Muscle layer of duodenum (tissue), 2 donors: ENCODE results near the gene CLIC3.
A peak's percentile ranks its signal among the peaks of the same experiment; 100 is the strongest.

Experiments
- H3K27ac ChIP-seq: one replicate; pipeline ENCODE4 v1.7.0; 2013; ENCODE audit warnings: mild to moderate bottlenecking, low read length
- H3K27me3 ChIP-seq: one replicate; pipeline ENCODE4 v1.7.0; 2013; ENCODE audit warnings: low read depth, mild to moderate bottlenecking, control low read depth, low read length
- H3K36me3 ChIP-seq, 2 donors: one replicate each; pipeline ENCODE4 v1.7.0; 2013; ENCODE audit warnings: low read length in 2 of 2, control low read depth in 1 of 2, mild to moderate bottlenecking in 1 of 2; ENCODE audit not compliant: insufficient read depth in 2 of 2, control insufficient read depth in 1 of 2
- H3K4me1 ChIP-seq, 2 donors: one replicate each; pipeline ENCODE4 v1.7.0; 2013; ENCODE audit warnings: low read length in 2 of 2, mild to moderate bottlenecking in 2 of 2, control low read depth in 1 of 2, moderate library complexity in 1 of 2; ENCODE audit not compliant: insufficient read depth in 2 of 2, control insufficient read depth in 1 of 2
- H3K4me3 ChIP-seq, 2 donors: one replicate each; pipeline ENCODE4 v1.7.0; 2013; ENCODE audit warnings: low read length in 2 of 2, low read depth in 1 of 2, mild to moderate bottlenecking in 1 of 2
- H3K9me3 ChIP-seq, 2 donors: one replicate each; pipeline ENCODE4 v1.7.0; 2013; ENCODE audit warnings: low read length in 2 of 2, control low read depth in 1 of 2, mild to moderate bottlenecking in 1 of 2; ENCODE audit not compliant: control insufficient read depth in 1 of 2
- donor health status: healthy.

CLIC3 gene

DNA sequence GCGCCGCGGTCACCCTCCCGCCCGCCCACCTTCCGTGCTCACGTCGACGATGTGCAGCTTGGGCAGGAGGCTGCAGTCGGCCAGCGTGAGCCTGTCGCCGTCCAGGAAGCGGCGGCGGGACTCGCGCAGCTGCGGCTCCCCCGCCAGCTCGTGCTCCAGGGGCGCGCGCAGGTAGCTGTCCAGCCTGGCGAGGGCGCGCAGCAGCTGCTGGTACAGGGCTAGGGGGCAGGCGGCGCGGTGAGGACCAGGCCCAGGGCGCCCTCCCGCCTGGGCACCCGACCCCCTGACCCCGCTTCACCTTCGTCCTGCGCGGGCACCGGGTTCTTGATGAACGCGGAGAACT is 1.5 kb downstream of the CLIC3 start:
- Histone ChIP-seq H3K27me3 (peaks cover 5% of the 10 kb centered on the region), H3K4me3 (no peak overlapping the region), H3K4me1 (peaks cover 0 to 36% of the 10 kb centered on the region in 2 donors), H3K27ac (no peak overlapping the region), H3K36me3 (peaks cover 0 to 7% of the 10 kb centered on the region in 2 donors), H3K9me3 (no peaks in the 10 kb centered on the region)

DNA sequence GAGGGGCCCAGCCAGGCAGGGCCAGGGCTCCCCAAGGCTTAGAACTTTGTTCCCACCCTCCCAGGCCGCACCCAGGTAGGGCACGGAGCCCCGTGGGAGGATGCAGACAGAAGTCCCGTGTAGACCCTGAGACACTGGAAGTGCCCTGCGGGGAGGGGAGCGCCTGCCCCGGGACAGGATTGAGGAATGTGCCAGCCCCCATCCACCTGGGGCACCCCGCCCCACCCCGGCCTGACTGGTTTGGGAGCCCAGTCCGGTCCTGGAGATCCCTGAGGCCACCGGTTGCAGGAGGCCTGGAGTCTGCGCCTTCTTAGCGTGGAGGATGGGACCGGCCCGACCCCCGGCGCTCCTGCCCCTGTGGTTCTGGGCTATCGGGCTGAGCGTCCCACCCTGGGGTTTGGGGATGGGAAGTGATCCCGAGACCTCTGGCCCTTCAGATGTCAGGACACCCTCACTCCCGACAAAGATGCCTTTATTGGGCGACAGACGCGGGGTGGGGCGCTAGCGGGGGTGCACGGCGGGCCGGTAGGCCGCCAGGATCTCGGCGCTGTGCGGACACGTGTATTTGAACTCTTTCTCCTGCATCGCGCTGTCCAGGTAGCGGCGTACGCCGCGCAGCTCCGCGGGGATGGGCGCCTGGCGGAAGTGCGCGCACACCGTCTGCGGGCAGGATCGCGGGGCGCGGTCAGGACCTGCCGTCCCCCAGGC is 2.0 kb downstream of the CLIC3 start:
- Histone ChIP-seq H3K27me3 (peaks cover 5% of the 10 kb centered on the region), H3K9me3 (no peaks in the 10 kb centered on the region), H3K27ac (no peak overlapping the region), H3K4me1 (peaks cover 0 to 36% of the 10 kb centered on the region in 2 donors), H3K36me3 (peaks cover 0 to 7% of the 10 kb centered on the region in 2 donors), H3K4me3 (no peak overlapping the region)

DNA sequence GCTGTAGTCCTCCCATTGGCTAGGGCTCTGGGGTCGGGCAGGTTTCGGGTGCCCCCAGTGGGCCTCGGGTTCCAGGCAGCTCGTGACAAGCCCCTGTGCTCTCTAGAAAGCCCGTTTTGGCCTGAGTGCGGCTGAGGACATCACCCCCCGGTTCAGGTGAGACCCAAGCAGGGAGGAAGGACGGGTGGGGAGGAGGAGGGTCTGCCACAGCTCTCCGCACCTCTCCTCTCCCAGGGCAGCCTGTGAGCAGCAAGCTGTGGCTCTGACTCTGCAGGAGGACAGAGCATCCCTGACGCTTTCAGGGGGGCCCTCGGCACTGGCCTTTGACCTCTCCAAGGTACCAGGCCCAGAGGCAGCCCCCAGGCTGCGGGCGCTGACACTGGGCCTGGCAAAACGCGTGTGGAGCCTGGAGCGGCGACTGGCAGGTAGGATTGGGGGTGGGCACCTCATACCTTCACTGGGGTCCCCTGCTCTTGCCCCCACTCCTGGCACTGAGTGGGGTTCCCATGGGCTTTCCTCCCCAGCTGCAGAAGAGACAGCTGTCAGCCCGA is 3.5 kb downstream of the CLIC3 start:
- H3K27me3 ChIP-seq = peaks cover 5% of the 10 kb centered on the region
- peaks cover 0 to 36% of the 10 kb centered on the region in 2 donors for H3K4me1 ChIP-seq
- peaks cover 0 to 7% of the 10 kb centered on the region in 2 donors for H3K36me3 ChIP-seq
- peak overlapping the region; percentile 68 to 69 for H3K4me3 ChIP-seq
- peak overlapping the region; percentile 16 for H3K27ac ChIP-seq
- H3K9me3 ChIP-seq = no peaks in the 10 kb centered on the region

DNA sequence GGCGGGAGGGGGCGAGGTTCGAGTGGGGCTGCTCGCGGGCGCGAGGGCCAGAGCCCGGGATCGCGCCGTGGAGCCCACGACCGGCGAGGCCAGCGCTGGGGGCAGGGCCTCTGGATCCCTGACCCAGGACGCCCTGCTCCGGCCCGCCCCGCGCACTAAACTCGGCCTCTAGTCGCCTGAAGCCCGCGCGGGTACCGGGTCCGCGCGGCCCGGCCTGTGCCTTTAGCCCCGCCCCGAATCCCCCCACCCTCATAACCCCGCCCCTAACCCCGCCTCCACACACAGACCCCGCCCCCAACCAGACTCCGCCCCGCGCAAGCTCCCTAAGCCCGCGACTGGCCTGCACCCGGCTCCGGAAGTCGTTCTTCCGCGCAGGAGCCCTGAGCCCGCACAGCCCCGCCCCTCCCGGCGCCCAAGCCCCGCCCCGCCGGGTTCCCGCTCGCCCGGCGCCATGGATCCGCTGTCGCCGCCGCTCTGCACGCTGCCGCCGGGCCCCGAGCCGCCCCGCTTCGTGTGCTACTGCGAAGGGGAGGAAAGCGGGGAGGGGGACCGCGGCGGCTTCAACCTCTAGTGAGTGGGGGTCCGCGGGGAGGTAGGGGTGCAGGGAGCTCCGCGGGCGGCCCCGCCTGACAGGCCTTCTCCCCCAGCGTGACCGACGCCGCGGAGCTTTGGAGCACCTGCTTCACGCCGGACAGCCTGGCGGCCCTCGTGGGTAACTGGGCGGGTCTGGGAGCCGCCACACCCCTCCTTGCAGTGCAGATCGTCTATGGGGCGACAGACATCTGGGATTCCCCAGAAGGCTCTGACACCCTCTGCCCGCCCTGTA is 4.2 kb downstream of the CLIC3 start, which contains the start of gene PAXX:
TSS of gene PAXX (plus strand) at position 430 of the 826 bp plus-strand sequence. CDS start at position 452, 22 bp downstream.
- Histone ChIP-seq H3K36me3 (peaks cover 0 to 7% of the 10 kb centered on the region in 2 donors), H3K4me3 (peak within 1 kb of the TSS; percentile 68 to 69), H3K9me3 (no peaks in the 10 kb centered on the region), H3K27ac (peak within 1 kb of the TSS; percentile 16), H3K4me1 (peaks cover 0 to 36% of the 10 kb centered on the region in 2 donors), H3K27me3 (peaks cover 5% of the 10 kb centered on the region)

DNA sequence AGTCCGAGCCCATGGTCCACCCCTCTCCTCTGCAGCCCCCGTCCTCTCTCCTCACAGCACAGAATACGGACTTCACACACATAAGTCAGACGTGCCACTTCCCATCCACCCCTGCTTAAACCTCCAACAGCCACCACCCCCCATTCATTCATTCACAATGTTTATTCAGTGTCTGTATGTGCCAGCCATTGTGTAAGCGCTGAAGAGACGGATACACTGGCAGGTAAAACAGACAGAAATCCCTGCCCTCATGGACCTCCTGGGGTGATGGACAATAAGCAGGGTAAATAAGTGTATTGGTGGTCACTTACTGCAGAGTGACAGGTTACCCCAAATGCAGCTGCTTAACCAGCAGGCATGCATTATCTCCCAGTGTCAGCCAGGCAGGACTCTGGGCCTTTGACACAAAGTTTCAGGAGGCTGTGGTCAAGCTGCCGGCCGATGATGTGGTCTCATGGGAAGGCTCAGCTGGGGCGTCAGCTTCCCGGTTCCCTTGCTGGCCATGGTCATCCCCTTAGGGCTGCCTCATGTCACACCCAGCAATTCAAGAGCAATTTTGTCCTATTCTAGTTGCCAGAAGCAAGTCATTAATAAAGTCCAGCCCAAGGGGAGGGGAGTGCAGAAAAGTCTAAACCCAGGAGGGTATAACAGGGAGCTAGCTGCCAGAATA is 6.0 kb downstream of the CLIC3 start:
- H3K27ac ChIP-seq = no peak overlapping the region
- peaks cover 5% of the 10 kb centered on the region for H3K27me3 ChIP-seq
- no peak overlapping the region for H3K4me3 ChIP-seq
- no peaks in the 10 kb centered on the region for H3K9me3 ChIP-seq
- H3K4me1 ChIP-seq = peaks cover 0 to 21% of the 10 kb centered on the region in 2 donors
- H3K36me3 ChIP-seq = peaks cover 0 to 7% of the 10 kb centered on the region in 2 donors

DNA sequence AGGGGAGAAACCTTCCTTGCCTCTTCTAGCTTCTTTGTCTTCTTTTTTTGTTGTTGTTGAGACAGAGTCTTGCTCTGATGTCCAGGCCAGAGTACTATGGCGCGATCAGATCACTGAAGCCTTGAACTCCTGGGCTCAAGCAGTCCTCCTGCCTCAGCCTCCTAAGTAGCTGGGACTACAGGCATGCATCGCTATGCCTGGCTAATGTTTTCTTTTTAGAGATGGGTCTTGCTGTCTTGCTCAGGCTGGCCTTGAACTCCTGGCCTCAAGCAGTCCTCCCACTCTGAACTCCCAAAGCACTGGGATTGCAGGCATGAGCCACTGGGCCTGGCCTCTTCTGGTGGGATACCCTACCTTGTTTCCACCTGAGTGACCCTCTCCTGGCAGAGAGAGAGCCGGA is 7.5 kb downstream of the CLIC3 start:
- H3K27me3 ChIP-seq = peaks cover 9% of the 10 kb centered on the region
- H3K36me3 ChIP-seq = peaks cover 0 to 3% of the 10 kb centered on the region in 2 donors
- no peak overlapping the region for H3K27ac ChIP-seq
- peaks cover 0 to 18% of the 10 kb centered on the region in 2 donors for H3K4me1 ChIP-seq
- H3K4me3 ChIP-seq = no peak overlapping the region
- H3K9me3 ChIP-seq = no peaks in the 10 kb centered on the region

DNA sequence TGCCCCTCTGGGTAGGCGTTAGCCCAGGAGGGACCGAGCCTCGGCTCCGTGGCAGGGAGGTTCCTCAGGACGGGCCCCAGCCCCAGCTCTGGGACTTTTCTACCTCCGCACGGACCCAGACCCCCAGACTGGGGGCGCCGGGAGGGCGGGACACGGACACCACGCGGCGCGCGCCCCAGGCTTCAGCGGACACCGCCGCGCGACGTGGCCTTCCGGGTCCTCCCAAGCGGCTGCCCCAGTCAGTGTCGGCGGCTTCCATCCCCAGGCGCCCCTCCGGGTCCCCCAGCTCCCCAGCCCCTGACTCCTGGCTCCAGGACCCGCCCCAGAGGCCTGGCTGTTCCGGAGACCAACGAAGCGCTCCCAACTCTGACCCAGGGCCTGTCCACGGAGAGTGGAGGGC is 10.5 kb downstream of the CLIC3 start:
- H3K4me1 ChIP-seq = peaks cover 0 to 5% of the 10 kb centered on the region in 2 donors
- H3K27me3 ChIP-seq = peaks cover 9% of the 10 kb centered on the region
- no peak overlapping the region for H3K4me3 ChIP-seq
- H3K9me3 ChIP-seq = no peaks in the 10 kb centered on the region
- no peak overlapping the region for H3K27ac ChIP-seq
- no peaks in the 10 kb centered on the region for H3K36me3 ChIP-seq

DNA sequence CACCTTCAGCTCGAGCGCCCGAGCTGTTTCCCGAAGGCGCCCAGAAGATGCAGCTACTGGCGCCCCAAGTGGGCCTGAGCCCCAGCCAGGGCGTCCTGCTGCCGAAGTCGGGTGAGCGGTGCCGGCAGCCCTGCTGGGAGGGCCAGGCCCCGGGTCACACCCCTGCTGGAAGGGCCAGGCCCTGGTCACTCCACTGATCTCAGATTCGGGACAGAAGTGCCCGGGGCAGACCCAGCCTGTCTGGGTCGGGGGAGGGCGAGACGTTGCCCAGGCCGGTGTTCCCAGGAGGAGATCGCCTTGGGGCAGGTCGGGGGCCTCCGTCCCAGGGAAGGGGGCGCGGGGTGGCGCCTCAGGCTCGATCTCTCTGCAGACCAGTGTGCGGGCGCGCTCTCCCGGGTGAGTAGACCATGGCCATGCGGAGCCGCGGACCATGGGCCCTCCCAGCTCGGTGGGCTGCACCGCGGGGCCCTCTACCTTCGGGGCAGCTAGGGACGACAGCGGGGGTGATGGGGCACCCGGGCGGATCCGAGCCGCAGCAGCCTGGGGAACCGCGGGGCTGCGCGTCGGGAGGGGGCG is 11.3 kb downstream of the CLIC3 start:
- Histone ChIP-seq H3K9me3 (no peaks in the 10 kb centered on the region), H3K36me3 (no peaks in the 10 kb centered on the region), H3K4me1 (peaks cover 0 to 5% of the 10 kb centered on the region in 2 donors), H3K27me3 (peaks cover 9% of the 10 kb centered on the region), H3K27ac (no peak overlapping the region), H3K4me3 (no peak overlapping the region)

DNA sequence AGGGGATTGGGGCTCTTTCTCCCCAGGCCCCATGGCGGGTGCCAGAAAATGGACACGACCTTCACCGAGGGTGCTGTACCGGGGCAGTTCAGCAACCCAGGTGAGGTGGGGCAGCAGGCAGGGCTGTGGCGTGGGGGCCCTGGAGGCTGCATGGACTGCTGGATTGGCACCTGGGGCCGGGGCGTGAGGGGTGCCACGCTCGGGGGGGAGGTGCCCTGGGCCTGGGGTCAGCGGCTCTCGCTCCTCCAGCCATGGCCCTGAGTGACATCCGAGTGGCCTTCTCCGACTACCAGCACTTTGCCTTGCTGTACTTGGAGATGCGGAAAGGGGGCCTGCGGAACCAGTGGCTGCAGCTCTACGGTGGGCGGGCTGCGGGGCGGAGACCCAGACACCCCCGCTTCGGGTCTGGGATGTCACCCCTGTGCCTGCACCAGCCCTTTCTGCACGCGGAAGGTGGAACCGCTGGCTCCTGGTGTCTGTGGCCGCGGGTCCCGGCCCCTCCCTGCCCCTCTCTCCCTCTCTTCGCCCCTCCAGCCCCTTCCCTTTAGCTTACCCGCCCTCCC is 11.8 kb downstream of the CLIC3 start:
- Histone ChIP-seq H3K27me3 (peaks cover 9% of the 10 kb centered on the region), H3K4me1 (peaks cover 0 to 5% of the 10 kb centered on the region in 2 donors), H3K4me3 (no peak overlapping the region), H3K9me3 (no peaks in the 10 kb centered on the region), H3K36me3 (no peaks in the 10 kb centered on the region), H3K27ac (no peak overlapping the region)

DNA sequence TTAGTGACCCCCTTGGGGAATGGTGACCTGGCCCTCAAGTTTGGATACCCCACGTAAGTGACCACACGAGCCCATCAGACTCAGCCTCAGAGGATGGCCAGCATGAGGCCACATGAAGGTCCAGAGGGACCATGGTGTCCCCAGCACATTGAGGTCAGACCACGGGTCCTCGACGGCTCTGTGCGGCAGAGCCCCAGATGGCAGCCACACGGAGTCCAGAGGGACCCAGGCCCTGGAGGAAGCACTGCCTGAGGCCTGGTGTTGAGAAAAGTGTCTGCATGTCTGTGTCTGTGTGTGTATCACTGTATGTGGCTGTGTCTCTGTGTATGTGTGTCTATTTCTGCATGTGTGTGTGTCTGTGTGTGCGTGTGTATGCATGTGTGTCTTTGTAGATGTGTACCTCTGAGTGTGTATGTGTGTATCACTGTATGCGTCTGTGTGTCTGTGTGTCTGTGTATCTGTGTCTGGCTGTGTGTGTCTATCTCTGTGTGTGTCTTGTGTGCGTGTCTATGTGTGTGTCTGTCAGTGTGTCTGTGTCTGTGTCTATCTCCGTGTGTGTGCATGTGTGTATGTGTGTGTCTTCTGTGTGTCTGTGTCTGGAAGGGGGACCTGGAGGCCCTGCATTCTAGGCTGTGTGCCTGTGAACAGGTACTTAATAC is 12.6 kb downstream of the CLIC3 start:
- Histone ChIP-seq H3K27me3 (peaks cover 9% of the 10 kb centered on the region), H3K9me3 (no peaks in the 10 kb centered on the region), H3K36me3 (no peaks in the 10 kb centered on the region), H3K4me1 (peaks cover 0 to 5% of the 10 kb centered on the region in 2 donors), H3K27ac (no peak overlapping the region), H3K4me3 (no peak overlapping the region)
